22Rv1 (cell line): ENCODE data around the gene PCK2.

Experiments
- CTCF ChIP-seq: fragments of 450-650 bp; IDR thresholded peaks from 2 replicates; pipeline ENCODE4 v1.5.1; 2017; ENCODE audit warnings: mild to moderate bottlenecking
- ZFX ChIP-seq: fragments of 450-650 bp; IDR thresholded peaks from 2 replicates; pipeline ENCODE4 v1.6.1; 2017; ENCODE audit warnings: antibody characterized with exemption, borderline replicate concordance

GRCh38 chr14:24079491-24080141 lies 14.5 kb upstream of the PCK2 start:
- no peak for TF ChIP-seq CTCF
- no peak for TF ChIP-seq ZFX
